Erythroblast (primary cell): Measurements from ENCODE around the gene TMEM139.

Experiments used
- GATA1 ChIP-seq: IDR thresholded peaks from 2 replicates; pipeline ENCODE4 v1.6.1; 2011; ENCODE audit warnings: low read depth, mild to moderate bottlenecking, control low read depth, low read length, moderate library complexity
- POLR2A ChIP-seq: IDR thresholded peaks from 2 replicates; pipeline ENCODE4 v1.6.1; 2011; ENCODE audit warnings: mild to moderate bottlenecking, low read length

- TF ChIP-seq POLR2A (no peak), GATA1 (no peak)
Measured at GRCh38 chr7:143321242-143321641, 36.5 kb downstream of the TMEM139 start.
